ENCODE results near the gene MRTFB.

Gene MRTFB

DNA sequence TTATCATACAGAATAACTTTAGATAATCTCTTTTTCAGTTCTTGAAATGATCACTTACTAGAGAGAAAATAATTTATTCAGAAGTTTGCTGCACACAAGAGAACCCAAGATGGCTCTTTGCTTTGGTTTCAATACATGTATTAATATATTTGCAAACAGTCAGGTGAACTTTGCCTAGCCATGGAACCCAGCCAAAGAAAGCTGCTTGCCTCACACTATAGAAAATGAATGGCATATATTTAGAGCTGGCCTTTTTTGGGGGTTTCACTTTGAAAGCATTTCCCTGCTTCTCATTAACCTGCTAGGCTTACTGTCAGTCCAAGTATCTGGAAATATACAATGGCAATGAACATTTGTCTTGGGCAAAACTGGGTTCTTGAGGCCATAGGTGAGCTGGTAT, 75.3 kb downstream of the MRTFB start:
- no peak overlapping the region for H3K4me3 ChIP-seq (ENCODE audit: low read depth, low read length)
- TF ChIP-seq, protein P1, sequence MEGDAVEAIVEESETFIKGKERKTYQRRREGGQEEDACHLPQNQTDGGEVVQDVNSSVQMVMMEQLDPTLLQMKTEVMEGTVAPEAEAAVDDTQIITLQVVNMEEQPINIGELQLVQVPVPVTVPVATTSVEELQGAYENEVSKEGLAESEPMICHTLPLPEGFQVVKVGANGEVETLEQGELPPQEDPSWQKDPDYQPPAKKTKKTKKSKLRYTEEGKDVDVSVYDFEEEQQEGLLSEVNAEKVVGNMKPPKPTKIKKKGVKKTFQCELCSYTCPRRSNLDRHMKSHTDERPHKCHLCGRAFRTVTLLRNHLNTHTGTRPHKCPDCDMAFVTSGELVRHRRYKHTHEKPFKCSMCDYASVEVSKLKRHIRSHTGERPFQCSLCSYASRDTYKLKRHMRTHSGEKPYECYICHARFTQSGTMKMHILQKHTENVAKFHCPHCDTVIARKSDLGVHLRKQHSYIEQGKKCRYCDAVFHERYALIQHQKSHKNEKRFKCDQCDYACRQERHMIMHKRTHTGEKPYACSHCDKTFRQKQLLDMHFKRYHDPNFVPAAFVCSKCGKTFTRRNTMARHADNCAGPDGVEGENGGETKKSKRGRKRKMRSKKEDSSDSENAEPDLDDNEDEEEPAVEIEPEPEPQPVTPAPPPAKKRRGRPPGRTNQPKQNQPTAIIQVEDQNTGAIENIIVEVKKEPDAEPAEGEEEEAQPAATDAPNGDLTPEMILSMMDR (IDR thresholded peaks at IDR 0.05; ENCODE audit: insufficient read depth, low read length, missing control alignments): no peak
- CTCF ChIA-PET: interaction anchor here (1.2 to 1.5 kb wide), 2 partner anchors 11 to 12 kb away, joined by 3 read pairs; no protein-coding TSS in a partner anchor
- POLR2A ChIA-PET: no interaction called here
- DNase-seq (ENCODE audit: low read depth, low spot score): no peak

DNA sequence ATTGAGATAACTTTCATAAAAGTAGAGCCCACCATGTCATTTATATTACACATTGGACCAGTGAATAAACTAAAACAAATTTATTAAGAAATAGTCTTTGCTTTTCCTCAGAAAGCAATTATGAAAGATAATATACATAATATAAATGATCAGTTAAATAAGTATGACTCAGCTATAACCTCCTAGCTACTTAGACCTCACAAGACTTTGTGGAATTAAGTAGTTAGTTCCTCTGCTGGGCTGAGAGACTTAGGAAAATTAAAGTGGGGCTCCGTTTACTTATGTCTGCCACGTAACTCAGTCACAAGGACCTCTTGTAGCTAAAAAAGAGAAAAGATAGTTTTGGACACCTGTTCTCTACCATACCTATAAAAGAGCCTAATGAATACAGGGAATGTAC, 76.9 kb downstream of the MRTFB start:
- ChIA-PET POLR2A (no interaction called here), CTCF (no interaction called here)
- DNase-seq (ENCODE audit: low read depth, low spot score): no peak
- TF ChIP-seq, protein P1 (IDR thresholded peaks at IDR 0.05; ENCODE audit: insufficient read depth, low read length, missing control alignments): no peak
- H3K4me3 ChIP-seq (ENCODE audit: low read depth, low read length): no peak overlapping the region

DNA sequence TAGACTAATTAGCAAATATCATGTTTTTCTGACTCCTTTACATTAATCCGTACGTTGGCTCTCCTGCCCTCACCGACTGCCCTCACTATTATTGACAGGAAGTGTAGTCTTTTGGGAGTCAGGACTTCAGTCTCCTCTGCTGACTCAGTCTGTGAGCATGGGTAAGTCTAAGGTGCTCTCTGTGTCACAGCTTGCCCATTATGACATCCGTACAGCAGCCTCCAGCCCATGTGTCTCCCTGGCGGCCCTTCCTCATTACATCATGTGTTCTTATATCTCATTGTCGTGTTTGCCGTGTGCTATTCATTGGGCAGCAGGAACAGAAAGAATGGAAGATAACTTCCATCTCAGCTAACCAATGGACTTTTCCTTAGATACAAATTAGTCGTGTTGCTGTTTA, 77.5 kb downstream of the MRTFB start:
- POLR2A ChIA-PET: no interaction called here

DNA sequence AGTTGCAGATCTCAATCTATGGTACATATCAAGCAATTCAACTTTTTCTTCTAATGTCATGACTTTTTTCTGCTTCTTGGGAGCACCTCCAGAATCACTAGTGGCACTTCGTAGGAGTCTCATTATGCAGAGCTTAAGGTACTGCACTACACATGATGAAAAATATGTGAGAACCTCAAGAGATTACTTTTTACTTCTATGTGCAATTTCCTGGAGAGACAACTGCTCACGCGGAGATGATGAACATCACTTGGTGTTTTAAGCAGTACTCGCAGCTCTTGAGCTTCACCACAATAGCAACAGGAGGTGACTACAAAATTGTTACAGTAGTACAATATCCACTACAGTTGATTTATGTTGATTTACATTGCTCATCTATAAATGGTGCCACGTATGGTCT, 79.7 kb downstream of the MRTFB start:
- POLR2A ChIA-PET: no interaction called here
- CTCF ChIA-PET: no interaction called here
- DNase-seq (ENCODE audit: low read depth, low spot score): no peak
- H3K4me3 ChIP-seq (ENCODE audit: low read depth, low read length): no peak overlapping the region
- TF ChIP-seq, protein P1 (IDR thresholded peaks at IDR 0.05; ENCODE audit: insufficient read depth, low read length, missing control alignments): no peak

More for the DNA sequence above, 77.5 kb downstream of the MRTFB start:
- no peak overlapping the region for H3K4me3 ChIP-seq (ENCODE audit: low read depth, low read length)
- CTCF ChIA-PET: interaction anchor here (1.2 kb wide), 1 partner anchor 225 kb away, joined by 4 read pairs; no protein-coding TSS in a partner anchor
- TF ChIP-seq, protein P1 (IDR thresholded peaks at IDR 0.05; ENCODE audit: insufficient read depth, low read length, missing control alignments): no peak
- DNase-seq (ENCODE audit: low read depth, low spot score): no peak

DNA sequence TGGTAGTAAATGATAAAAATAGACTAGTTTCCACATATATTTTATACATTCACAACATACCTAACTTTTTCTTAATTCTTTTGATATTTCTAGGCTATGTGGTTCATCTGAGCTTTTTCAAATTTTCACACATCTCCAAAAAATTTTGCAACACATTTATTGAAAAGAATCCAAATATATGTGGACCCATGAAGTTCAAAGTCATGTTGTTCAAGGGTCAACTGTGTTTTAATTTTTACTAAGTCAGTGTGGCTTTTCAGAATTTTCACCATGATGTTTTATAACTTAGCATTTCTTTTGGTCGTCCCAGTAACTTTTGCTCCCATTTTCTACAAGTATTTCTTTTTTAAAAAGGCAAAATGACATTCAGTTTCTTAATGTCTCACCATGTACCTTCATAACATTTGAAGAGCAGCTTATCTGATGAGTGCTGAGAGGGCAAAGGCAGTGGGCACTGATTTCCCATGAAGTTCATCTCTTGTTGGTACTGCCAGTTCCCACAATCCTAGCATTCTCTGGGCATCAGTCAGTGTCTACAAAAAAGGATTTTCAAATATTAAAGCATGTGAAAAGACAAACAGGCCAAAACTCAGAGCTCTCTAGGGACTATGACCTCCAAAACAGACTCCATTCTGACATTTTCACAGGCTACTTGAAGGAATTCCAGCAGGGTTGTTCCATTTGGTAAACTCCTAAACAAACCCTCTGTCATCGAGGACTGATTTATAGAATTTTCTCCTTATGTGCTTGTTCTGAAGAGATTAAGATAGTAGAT, 80.3 kb downstream of the MRTFB start:
- no peak overlapping the region for H3K4me3 ChIP-seq (ENCODE audit: low read depth, low read length)
- peak; percentile 45 for DNase-seq (ENCODE audit: low read depth, low spot score)
- CTCF ChIA-PET: no interaction called here
- TF ChIP-seq, protein P1 (IDR thresholded peaks at IDR 0.05; ENCODE audit: insufficient read depth, low read length, missing control alignments): no peak
- POLR2A ChIA-PET: interaction anchor here (0.6 kb wide), 1 partner anchor 11 kb away, joined by 3 read pairs; no protein-coding TSS in a partner anchor

DNA sequence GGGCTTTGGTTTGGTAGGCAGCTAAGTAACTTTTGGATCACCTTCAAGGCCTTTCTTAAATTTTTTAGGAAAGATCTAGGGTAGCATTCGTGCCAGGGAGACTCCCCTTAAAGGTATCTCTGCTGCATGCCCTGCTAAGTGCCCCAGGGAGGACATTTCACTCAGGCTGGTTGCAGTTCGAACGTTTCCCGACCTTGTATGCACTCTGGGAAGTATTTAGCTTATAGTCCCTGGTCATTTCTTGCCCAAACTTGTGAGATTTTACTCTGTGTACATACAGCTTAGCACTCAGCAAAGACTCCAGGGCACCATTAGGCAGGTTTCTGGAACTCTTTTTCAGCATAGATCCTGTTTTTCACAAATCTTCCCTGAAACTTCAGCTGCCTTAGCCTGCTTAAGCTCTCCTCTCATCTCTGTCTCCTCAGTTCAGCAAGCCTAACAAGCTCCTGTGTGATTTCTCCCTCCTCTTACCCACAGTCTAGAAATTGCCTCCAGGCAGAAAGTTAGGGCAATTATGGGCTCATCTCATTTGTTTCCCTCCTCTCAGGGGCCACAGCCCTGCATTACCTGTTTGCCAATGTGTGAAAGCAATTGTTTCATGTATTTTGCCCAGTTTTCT, 84.6 kb downstream of the MRTFB start:
- ChIA-PET CTCF (interaction anchor here (1.7 kb wide), 1 partner anchor 31 kb away, joined by 4 read pairs; no protein-coding TSS in a partner anchor), POLR2A (no interaction called here)
- TF ChIP-seq, protein P1 (IDR thresholded peaks at IDR 0.05; ENCODE audit: insufficient read depth, low read length, missing control alignments): no peak
- DNase-seq (ENCODE audit: low read depth, low spot score): no peak
- H3K4me3 ChIP-seq (ENCODE audit: low read depth, low read length): no peak overlapping the region
